EH (cell line): ENCODE measurements around the gene ZNF432.
"Not testable (repeated sequence)": the region's sequence is repeated elsewhere in the genome, so short reads cannot be mapped to it uniquely, and the experiment has no call there.

Source experiments
- DNase-seq: peaks from one replicate; pipeline ENCODE4 v3.0.0-alpha.2; 2015; ENCODE audit warnings: low read depth

ZNF432 gene

GRCh38 chr19:52048555-52049501 lies at the start of gene ZNF432:
Gene ZNF432 (minus strand): TSS chr19:52048838. CDS start chr19:52046868, 1,970 bp downstream.
- DNase-seq = peak; percentile 90

- not testable (repeated sequence) for DNase-seq
Observed at GRCh38 chr19:52096416-52096815, 47.8 kb upstream of the ZNF432 start.

DNA sequence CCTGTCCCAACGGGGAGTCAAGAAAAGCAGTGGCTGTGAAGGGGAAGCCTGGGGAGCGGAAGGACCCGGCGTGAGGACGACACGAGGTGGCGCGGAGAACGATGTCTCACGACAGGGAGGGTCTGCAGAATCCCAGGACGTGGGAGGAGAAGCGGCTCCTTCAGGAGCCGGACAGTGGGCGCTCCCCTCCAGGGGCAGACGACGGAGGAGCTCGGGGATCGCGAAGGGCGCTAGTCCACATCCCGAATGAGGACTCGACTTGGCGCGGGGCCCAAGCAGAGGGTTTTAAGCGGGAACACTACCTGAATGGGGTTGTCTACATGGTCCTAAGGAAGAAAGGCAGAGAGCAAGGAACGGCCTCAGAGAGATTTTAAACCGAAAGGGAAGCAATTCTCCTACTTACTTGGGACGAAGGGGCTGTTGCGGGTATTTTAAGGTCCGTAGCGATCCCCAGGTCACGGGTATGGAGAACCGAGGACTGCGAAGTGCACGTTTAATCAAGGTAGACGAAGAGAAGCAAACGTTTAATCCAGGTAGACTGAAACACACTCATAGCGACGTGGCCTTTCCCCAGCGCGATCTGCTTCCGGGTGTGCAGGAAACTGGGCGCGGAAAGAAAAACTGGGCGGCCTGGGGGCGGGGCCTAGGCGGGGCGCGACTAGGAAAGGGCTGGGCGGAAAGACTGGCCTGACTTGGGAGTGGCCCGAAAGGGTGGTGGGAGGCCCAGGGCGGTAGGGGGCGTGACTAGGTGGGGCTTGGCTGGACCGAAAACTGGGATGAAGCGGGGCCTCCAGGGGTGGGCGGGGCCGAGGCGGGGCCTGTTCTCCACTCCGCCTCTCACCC lies 46.8 kb upstream of the ZNF432 start, which contains the start of gene ZNF841:
TSS of gene ZNF841 (minus strand) at position 594 of the 843 bp plus-strand sequence. CDS start 10,964 bp downstream, outside the sequence.
- DNase-seq = peak; percentile 93

DNA sequence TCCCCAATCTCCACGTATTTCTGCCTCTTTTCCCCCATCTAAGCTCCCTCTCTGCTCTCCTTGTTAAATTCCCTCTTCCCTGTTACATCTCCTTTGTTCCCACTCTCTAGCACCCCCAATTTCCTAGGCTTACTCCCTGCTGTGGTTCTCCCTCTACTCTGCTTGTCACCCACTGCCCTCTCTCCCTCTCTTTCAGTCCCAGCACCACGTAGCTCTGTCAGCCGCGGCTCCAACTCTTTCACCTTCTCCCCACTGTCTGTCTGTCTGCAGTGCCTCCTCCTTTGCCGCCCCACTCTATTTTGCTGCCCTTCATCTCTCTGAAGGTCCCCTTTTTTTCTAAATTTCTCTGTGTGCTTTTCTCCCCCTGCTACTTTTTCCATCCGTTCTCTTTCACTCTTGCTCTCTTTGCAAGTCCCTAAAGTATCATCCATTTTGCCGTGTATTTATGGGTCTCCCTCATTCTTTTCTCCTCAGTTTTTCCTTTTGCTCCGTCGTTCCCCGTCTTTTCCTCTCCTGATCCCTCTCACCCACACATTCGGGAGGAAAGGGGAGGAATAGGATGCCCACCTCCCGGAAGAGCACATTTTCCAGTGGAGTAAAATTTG lies 46.0 kb upstream of the ZNF432 start:
- DNase-seq = peak; percentile 12

DNA sequence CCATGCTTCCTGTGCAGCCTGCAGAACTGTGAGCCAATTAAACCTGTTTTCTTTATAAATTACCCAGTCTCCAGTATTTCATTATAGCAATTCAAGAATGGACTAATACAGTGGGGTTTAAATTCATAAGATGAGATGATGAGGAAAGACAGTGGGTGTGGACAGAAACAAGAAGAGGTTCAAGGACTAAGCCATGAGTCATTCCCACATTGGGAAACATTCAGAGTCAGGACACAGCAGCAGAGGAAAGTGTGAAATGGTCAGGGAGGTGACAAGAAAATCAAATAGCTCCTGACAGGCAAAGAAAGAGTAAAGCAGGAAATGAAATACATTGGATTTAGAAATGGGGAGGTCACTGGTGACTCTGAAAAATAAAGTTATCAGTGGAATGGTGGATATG lies 37.8 kb upstream of the ZNF432 start:
- peak; percentile 7 for DNase-seq

DNA sequence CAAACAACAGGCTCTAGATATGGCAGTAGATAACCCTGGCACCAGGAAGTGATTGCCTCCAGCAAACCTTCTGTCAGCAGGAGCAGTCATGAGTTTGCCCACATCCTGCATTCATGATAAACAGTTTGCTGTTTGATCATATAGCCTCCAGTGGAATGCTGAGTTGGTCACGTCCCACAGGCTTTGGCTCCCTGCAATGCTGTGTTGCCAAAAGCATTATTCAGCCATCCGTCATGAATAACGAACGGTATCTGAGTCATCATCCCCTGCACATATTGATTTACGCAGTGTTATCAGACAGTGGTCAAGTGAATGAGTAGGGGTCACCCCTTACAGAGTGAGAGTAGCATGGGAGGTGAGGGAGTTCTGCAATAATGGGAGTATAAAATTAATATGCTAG lies 21.9 kb upstream of the ZNF432 start:
- no peak for DNase-seq

- no peak for DNase-seq
Observed at GRCh38 chr19:52069653-52070052, 21.0 kb upstream of the ZNF432 start.

DNA sequence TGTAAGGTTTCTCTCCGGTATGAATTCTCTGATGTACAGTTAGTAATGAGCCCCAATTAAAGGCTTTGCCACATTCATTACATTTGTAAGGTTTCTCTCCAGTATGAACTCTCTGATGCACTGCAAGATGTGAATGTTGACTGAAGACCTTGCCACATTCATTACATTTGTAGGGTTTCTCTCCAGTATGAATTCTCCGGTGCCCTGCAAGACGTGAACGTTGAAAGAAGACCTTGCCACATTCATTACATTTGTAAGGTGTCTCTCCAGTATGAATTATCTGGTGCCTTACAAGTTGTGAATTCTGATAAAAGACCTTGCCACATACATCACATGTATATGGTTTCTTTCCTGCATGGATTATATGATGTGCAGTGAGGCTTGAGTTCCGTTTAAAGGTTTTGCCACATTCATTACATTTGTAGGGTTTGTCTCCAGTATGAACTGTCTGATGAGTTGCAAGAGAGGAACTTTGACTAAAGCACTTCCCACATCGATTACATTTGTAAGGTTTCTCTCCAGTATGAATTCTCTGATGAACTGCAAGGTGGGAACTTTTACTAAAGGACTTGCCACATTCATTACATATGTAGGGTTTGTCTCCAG lies 17.7 kb upstream of the ZNF432 start:
- DNase-seq = no peak

DNA sequence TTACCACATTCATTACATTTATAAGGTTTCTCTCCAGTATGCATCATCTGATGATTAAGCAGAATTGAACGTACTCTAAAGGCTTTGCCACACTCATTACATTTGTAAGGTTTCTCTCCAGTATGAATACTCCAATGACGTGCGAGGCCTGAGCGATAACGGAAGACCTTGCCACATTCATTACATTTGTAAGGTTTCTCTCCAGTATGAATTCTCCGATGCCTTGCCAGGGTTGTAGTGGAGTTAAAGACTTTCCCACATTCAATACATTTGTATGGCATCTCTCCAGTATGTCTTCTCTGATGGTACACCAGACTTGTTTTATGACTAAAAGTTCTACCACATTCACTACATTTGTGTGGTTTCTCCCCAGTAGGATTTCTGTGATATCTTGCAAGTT lies 16.8 kb upstream of the ZNF432 start:
- no peak for DNase-seq

GRCh38 chr19:52056480-52056879 lies 7.8 kb upstream of the ZNF432 start:
- DNase-seq = not testable (repeated sequence)

- not testable (repeated sequence) for DNase-seq
Observed at GRCh38 chr19:52051736-52052135, 3.1 kb upstream of the ZNF432 start.

DNA sequence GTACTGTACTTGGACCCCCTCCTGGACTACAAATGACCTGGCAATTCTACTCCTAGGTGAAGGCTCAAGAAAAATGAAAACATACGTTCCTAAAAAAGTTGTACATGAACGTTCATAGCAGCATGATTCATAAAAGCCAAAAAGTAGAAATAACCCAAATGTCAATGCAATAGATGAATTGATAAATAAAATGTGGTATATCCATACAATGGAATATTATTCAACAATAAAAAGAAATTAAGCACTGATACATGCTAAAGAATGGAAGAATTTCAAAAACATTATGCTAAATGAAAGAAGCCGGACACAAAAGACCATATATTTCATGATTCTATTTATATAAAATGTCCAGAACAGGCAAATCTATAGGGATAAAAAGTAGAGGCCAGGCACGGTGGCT lies 9.5 kb downstream of the ZNF432 start:
- DNase-seq = no peak

DNA sequence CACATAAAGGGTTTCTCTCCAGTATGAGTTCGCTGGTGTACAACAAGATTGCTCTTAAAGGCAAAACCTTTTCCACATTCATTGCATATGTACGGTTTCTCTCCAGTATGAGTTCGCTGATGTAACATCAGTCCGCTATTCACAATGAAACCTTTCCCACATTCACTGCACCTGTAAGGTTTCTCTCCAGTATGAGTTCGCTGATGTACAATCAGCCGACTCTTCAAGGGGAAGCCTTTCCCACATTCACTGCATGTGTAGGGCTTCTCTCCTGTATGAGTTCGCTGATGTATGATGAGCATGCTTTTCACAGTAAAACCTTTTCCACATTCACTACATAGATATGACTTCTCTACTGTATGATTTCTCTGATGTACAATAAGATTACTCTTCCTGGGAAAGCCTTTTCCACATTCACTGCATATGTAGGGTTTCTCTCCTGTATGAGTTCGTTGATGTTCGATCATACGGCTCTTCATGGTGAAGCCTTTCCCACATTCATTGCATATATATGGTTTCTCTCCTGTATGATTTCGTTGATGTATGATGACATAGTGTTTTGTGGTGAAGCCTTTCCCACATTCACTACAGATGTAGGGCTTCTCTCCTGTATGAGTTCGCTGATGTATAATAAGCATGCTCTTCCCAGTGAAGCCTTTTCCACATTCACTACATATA lies 14.4 kb downstream of the ZNF432 start:
- peak; percentile 8 for DNase-seq

GRCh38 chr19:52028780-52029123 lies 19.9 kb downstream of the ZNF432 start:
- DNase-seq = no peak

DNA sequence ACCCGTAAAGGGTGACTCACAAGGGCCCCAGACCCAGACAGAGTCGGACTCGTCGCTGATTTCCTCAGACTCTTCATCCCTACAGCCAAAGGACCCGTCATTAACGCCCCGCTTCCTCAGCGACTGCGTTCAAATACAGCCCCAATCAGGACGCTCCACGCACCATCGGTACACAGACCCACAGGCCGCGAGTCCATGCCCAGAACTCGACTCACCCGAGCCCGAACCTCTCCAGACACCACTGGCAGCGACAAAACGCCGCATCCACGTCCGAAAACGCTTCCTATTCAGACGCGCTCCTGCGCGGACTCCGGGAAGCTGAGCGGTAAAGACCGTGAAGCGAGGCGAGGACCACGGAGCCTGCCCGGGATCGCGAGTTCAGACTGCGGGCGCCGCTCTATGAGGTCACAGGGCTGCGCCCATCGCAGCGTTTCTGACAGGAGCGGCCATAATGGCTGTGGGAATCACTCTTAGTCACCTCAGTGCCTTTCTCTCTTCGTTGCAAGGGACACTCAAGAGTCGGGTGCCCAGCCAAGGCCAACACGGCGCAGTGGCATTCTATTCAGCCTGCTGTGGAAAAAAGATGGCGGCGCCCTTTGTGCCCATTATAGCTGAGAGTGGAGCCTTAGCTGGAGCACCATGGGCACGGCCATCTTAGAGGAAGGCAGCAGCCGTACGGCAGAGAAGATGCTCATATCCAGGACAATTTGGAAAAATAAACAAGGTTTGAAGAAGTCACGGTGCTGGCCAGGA lies 20.4 kb downstream of the ZNF432 start, which contains the start of gene ZNF614:
TSS of gene ZNF614 (minus strand) at position 353 of the 753 bp plus-strand sequence. CDS start 2,634 bp downstream, outside the sequence.
- DNase-seq = peak; percentile 91

GRCh38 chr19:52026255-52026990 lies 22.2 kb downstream of the ZNF432 start:
- DNase-seq = not testable (repeated sequence)

- not testable (repeated sequence) for DNase-seq
Observed at GRCh38 chr19:52024478-52024877, 24.2 kb downstream of the ZNF432 start.

DNA sequence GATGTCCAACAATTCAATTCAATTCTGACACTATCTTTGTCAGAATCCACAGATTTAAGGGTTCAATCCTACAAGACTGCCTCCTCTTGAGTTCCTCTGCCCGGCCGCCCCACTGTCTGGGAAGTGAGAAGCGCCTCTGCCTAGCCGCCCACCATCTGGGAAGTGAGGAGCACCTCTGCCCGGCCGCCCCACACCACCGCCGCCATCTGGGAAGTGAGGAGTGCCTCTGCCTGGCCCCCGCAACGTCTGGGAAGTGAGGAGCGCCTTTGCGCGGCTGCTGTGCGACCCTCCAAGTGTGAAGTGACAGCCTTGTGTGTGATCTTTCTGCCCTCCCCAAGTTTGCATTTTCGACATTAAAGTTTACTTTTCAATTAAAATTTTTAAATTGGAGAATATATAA lies 26.4 kb downstream of the ZNF432 start:
- DNase-seq = no peak

DNA sequence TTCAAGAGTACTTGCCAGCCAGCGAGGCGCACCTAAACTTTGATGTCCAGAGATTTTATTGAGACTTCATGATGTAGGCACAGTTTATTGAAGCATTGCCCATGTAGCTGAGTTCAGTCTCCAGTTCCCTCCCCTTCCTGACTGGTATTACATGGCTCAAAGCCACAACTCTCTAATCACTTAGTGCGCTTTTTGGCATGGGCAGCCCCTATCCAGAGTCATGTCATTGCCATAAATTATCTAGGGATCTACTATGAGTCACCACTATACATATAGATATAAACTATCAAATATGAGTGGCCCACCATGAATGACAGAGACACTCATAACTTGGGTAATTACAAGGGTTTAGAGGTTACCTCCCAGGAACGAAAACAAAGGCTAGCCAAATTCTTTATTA lies 28.1 kb downstream of the ZNF432 start:
- no peak for DNase-seq

GRCh38 chr19:52010674-52011073 lies 38.0 kb downstream of the ZNF432 start:
- DNase-seq = no peak
